Measurements from ENCODE around the gene ELP2.

DNA sequence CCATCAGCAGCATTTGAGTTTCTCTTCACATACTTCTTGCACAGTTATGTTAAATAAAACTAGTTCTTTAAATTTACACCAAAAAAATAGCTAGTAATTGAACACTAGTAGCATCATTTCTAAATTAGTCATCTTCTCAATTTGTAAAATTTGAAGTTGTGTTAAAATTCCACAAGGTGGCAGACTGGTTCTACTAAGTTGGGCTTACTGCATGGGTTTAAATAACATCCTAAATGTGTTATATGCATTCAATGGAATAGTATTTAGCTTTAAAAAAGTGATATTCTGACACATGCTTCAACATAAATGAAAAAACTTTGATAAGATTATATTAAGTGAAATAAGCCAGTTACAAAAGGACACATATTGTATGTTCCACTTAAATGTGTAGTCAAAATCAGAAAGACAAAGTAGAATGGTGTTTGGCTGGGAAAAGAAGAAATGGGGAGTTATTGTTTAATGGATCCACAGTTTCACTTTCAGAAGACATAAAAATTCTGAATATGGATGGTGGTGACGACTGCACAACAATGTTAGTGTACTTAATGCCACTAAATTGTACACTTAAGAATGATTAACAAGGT lies 33.7 kb upstream of the ELP2 start:
- TF ChIP-seq, protein P1, sequence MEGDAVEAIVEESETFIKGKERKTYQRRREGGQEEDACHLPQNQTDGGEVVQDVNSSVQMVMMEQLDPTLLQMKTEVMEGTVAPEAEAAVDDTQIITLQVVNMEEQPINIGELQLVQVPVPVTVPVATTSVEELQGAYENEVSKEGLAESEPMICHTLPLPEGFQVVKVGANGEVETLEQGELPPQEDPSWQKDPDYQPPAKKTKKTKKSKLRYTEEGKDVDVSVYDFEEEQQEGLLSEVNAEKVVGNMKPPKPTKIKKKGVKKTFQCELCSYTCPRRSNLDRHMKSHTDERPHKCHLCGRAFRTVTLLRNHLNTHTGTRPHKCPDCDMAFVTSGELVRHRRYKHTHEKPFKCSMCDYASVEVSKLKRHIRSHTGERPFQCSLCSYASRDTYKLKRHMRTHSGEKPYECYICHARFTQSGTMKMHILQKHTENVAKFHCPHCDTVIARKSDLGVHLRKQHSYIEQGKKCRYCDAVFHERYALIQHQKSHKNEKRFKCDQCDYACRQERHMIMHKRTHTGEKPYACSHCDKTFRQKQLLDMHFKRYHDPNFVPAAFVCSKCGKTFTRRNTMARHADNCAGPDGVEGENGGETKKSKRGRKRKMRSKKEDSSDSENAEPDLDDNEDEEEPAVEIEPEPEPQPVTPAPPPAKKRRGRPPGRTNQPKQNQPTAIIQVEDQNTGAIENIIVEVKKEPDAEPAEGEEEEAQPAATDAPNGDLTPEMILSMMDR (IDR thresholded peaks at IDR 0.05; ENCODE audit: control extremely low read depth in 1 of 3, insufficient read depth in 1 of 3, low read depth in 1 of 3, low read length in 3 of 3): peak in 2 of 3 experiments; percentile 50 to 52; a peak in 2 of 4 replicates
- TF ChIP-seq POLR2A (IDR thresholded peaks at IDR 0.05; ENCODE audit: control extremely low read depth in 1 of 2, low read depth in 2 of 2, low read length in 2 of 2): no peak
- no peak for TF ChIP-seq GABPA (IDR thresholded peaks at IDR 0.05; ENCODE audit: borderline replicate concordance, insufficient read depth, low read length)
- no peak for TF ChIP-seq GTF2F1 (IDR thresholded peaks at IDR 0.05; ENCODE audit: borderline replicate concordance, low read depth, low read length)
- TF ChIP-seq, protein P2, sequence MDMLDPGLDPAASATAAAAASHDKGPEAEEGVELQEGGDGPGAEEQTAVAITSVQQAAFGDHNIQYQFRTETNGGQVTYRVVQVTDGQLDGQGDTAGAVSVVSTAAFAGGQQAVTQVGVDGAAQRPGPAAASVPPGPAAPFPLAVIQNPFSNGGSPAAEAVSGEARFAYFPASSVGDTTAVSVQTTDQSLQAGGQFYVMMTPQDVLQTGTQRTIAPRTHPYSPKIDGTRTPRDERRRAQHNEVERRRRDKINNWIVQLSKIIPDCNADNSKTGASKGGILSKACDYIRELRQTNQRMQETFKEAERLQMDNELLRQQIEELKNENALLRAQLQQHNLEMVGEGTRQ (IDR thresholded peaks at IDR 0.05; ENCODE audit: low read length): no peak
- TF ChIP-seq POLR2AphosphoS5 (IDR thresholded peaks at IDR 0.05; ENCODE audit: low read depth, low read length): no peak
- TF ChIP-seq CBX8 (IDR thresholded peaks at IDR 0.05; ENCODE audit: borderline replicate concordance, low read depth, low read length): no peak
